Measurements from ENCODE around the gene VAC14. TPM values are rescaled to one million over a fixed set of nuclear protein-coding genes. Genes with fewer than 3 reads are reported as not detected.

VAC14 gene
- polyA plus RNA-seq, 3 donors = 20.7 to 49.4 (median 31.1) TPM

DNA sequence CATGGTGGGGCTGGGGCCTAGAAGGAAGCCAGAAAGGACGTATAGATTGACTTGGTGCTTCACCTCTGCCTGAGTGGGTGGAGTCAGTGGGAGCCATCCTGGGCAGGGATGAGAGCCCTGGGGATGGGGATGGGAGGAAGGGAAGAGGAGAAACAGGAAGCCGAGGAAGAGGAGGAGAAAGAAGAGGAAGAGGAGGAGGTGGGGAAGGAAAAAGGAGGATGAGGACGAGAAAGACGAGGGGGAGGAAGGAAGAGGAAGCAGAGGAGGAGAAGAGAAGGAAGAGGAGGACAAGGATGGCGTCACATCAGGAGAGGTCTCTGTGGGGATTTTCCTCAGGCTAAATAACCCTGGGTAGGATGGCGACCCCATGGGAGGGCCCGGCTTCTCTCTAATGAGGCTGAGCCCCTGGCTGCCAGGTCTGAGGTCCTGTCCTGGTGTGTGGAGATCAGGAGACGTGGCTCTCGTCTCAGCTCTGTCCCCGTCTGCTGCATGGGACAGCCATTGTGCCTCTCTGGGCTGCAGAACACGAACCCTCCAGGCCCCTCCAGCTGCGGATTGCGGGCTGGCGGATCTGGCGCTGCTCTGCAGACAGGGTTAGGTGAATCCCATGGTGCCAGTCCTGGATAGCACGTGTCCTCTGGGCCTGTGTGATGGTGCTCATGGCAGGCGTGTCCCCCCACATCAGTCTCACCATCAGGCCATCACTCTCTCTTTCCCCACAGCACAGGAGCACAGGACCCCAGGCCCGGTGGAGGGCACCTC lies 79.6 kb downstream of the VAC14 start:
- H3K27ac Mint-ChIP-seq = peak overlapping the region in 4 of 7 donors; percentile 9 to 82 (median 46)

More for the DNA sequence above, 79.6 kb downstream of the VAC14 start:
- Histone ChIP-seq H3K9me3 (replicated peaks in 1 of 2; ENCODE audit: control insufficient read depth in 1 of 2, insufficient read depth in 1 of 2, low read length in 2 of 2) (no peaks in the 10 kb centered on the region), H3K79me2 (ENCODE audit: insufficient read depth, low read length) (no peaks in the 10 kb centered on the region), H3K4me3 (replicated peaks in 1 of 3; ENCODE audit: low read depth in 2 of 3, low read length in 3 of 3) (no peak overlapping the region), H3K36me3 (replicated peaks in 1 of 2; ENCODE audit: control insufficient read depth in 1 of 2, insufficient read depth in 2 of 2, low read length in 2 of 2) (peaks cover 58 to 87% of the 10 kb centered on the region in 2 donors), H4K20me1 (ENCODE audit: insufficient read depth, low read length) (peaks cover 6% of the 10 kb centered on the region), H3K27ac (ENCODE audit: low read depth in 1 of 2, low read length in 2 of 2) (no peak overlapping the region), H3K27me3 (ENCODE audit: control insufficient read depth in 2 of 2, insufficient read depth in 2 of 2, low read length in 2 of 2) (no peaks in the 10 kb centered on the region), H3K9ac (ENCODE audit: insufficient read depth, low read length, poor library complexity, severe bottlenecking) (no peak overlapping the region), H3K4me1 (ENCODE audit: control insufficient read depth in 1 of 2, insufficient read depth in 2 of 2, low read length in 2 of 2) (no peaks in the 10 kb centered on the region), H2AFZ (ENCODE audit: insufficient read depth, low read depth, low read length, poor library complexity, severe bottlenecking) (no peak overlapping the region), H3K4me2 (replicated peaks; ENCODE audit: extremely low read depth, low read length, poor library complexity, severe bottlenecking) (no peak overlapping the region)
- Mint-ChIP-seq H3K4me3 (no peak overlapping the region), H3K4me1 (peaks cover 1% of the 10 kb centered on the region), H3K9me3 (peaks cover 0 to 6% (median 1%) of the 10 kb centered on the region in 7 donors), H3K27me3 (ENCODE audit: low read depth in 3 of 3) (no peaks in the 10 kb centered on the region), H3K36me3 (peaks cover 74 to 96% of the 10 kb centered on the region in 2 donors)
- intact Hi-C loops (cut with micrococcal nuclease) = no loop called here
- 79% methylated on average over 15 of the region's 18 CpGs for WGBS (ENCODE audit: insufficient coverage)
- no peak for TF ChIP-seq CTCF (IDR thresholded peaks at IDR 0.05)
- no peak for DNase-seq
